PC-3 (cell line): ENCODE data around the gene CHST8. TPM values are rescaled to one million over a fixed set of nuclear protein-coding genes. Genes with fewer than 3 reads are reported as not detected.

Experiments used
- ATAC-seq: fragments of 200-7000 bp; cut with Tn5 transposase; 2 replicates; pipeline ENCODE4 v1.9.1; 2020; ENCODE audit warnings: mild to moderate bottlenecking, moderate library complexity
- BruUV-seq: library from RNA; stranded (reverse); fragments of 400-500 nt; replicated peaks from 2 replicates; lab custom pipeline; 2021; lab: Mats Ljungman, UMichigan
- CTCF ChIA-PET: fragments of 300-600 bp; sonication (Branson Sonifier 250); formaldehyde crosslinking; loops from one replicate; lab custom pipeline; 2022; ENCODE audit warnings: antibody characterized with exemption; lab: Charles Lee
- POLR2A ChIA-PET: fragments of 300-600 bp; sonication (Branson Sonifier 250); formaldehyde crosslinking; loops from one replicate; lab custom pipeline; 2022; ENCODE audit warnings: antibody characterized with exemption; ENCODE audit not compliant: unreplicated experiment; lab: Charles Lee
- DNase-seq: peaks from one replicate; pipeline ENCODE4 v3.0.0-alpha.2; 2015
- H2AFZ ChIP-seq: fragments of 300-600 bp; sonication (generic); 2 replicates; pipeline ENCODE4 v1.6.0; 2016; ENCODE audit warnings: antibody characterized with exemption, low read length
- H3F3A ChIP-seq: fragments of 300-600 bp; sonication (generic); one replicate; pipeline ENCODE4 v1.6.0; 2017; ENCODE audit warnings: antibody characterized with exemption, low read length, control low read depth, mild to moderate bottlenecking; ENCODE audit not compliant: unreplicated experiment
- H3K27ac ChIP-seq: fragments of 300-600 bp; sonication (generic); 2 replicates; pipeline ENCODE4 v1.5.1; 2016; ENCODE audit warnings: mild to moderate bottlenecking, low read length
- H3K27me3 ChIP-seq: fragments of 300-600 bp; sonication (generic); 2 replicates; pipeline ENCODE4 v1.6.1; 2016; ENCODE audit warnings: low read length, mixed read lengths
- H3K36me3 ChIP-seq: fragments of 300-600 bp; sonication (generic); 2 replicates; pipeline ENCODE4 v1.6.1; 2016; ENCODE audit warnings: low read depth, mixed run types, low read length, mixed read lengths
- H3K4me1 ChIP-seq: fragments of 300-600 bp; sonication (generic); 2 replicates; pipeline ENCODE4 v1.5.1; 2016; ENCODE audit warnings: low read length; ENCODE audit not compliant: insufficient read depth
- H3K4me2 ChIP-seq: fragments of 300-600 bp; sonication (generic); 2 replicates; pipeline ENCODE4 v1.6.0; 2016; ENCODE audit warnings: low read length
- H3K4me3 ChIP-seq: fragments of 300-600 bp; sonication (generic); 2 replicates; pipeline ENCODE4 v1.5.1; 2016; ENCODE audit warnings: mild to moderate bottlenecking, low read length, mixed read lengths
- H3K79me2 ChIP-seq: fragments of 300-600 bp; sonication (generic); 2 replicates; pipeline ENCODE4 v1.6.1; 2017; ENCODE audit warnings: low read length, mixed read lengths
- H3K9ac ChIP-seq: fragments of 300-600 bp; sonication (generic); 2 replicates; pipeline ENCODE4 v1.6.0; 2016; ENCODE audit warnings: mild to moderate bottlenecking, low read length
- H3K9me2 ChIP-seq: fragments of 300-600 bp; sonication (generic); replicated peaks from 2 replicates; pipeline ENCODE4 v1.6.1; 2016; ENCODE audit warnings: mixed run types, low read length, mixed read lengths
- H3K9me3 ChIP-seq: fragments of 300-600 bp; sonication (generic); 2 replicates; pipeline ENCODE4 v1.6.1; 2016; ENCODE audit warnings: low read length, mixed read lengths
- H4K20me1 ChIP-seq: fragments of 300-600 bp; sonication (generic); 2 replicates; pipeline ENCODE4 v1.6.1; 2016; ENCODE audit warnings: low read length, mixed read lengths
- EZH2 ChIP-seq: fragments of 300-600 bp; sonication (generic); IDR thresholded peaks from one replicate; pipeline ENCODE4 v1.6.1; 2017; ENCODE audit warnings: antibody characterized with exemption, mild to moderate bottlenecking, low read length; ENCODE audit not compliant: unreplicated experiment
- EZH2phosphoT487 ChIP-seq: fragments of 300-600 bp; sonication (generic); IDR thresholded peaks from 2 replicates; pipeline ENCODE4 v1.6.1; 2018; ENCODE audit warnings: mild to moderate bottlenecking, antibody characterized with exemption, low read length, borderline replicate concordance
- intact Hi-C: fragments of 100-400 bp; cut with micrococcal nuclease; formaldehyde crosslinking; loops from 2 replicates; pipeline ENCODE4 v1.9.0; 2023
- total RNA-seq: library from RNA; depleted of rRNA; stranded (reverse); fragments of >200 nt; gene quantifications from 2 replicates; pipeline ENCODE4 v1.2.3, GENCODE V29; 2014
- TF ChIP-seq, protein P1 (sequence below): fragments of 300-600 bp; sonication (generic); conservative IDR thresholded peaks from 2 replicates; pipeline ENCODE4 v1.5.1; 2017; ENCODE audit warnings: antibody characterized with exemption, low read depth, mild to moderate bottlenecking, low read length

Gene CHST8
- total RNA-seq, 1 experiment from 2014 or later, result 0.36 TPM

DNA sequence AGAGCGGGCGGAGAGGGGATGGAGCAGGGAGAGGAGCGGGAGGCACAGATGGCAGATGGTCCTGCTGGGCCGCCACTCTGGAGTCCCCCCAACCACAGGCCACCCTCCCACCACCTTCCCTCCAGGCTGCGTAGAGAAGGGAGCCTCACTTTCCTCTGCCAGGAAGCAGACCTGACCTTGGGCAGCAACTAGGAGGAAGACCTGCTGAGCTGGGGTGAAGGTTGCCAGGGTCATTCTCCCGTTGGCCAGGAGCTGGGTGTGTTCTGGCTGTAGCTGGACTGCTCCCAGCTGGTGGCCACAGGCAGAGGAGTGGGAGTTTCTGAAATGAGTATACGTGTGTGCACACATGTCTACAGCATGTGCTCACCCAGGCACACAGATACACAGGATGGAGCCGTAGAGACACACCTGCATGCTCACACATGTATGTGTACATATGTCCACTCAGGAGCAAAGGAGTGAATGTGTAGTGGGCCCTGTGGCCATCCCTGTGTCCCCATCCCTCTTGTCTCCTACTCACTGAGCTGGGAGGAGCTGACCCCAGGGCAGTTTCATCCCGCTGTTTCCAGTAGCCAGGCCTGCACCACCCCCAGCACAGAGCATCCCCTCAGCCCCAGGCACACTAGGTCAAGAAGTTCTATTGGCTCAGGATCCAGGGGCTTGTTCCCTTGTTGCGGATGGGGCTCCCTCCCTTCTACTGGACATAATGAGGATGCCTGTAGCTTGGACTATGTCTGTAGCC lies 53.0 kb downstream of the CHST8 start:
- DNase-seq (no peak), ATAC-seq (no peak)
- Histone ChIP-seq H3K79me2 (no peaks in the 10 kb centered on the region), H3K4me2 (no peak overlapping the region), H3K9ac (no peak overlapping the region), H3K27me3 (peaks cover 21% of the 10 kb centered on the region), H3K27ac (no peak overlapping the region), H3K9me2 (no peaks in the 10 kb centered on the region), H3F3A (no peaks in the 10 kb centered on the region), H3K4me3 (no peak overlapping the region), H2AFZ (no peak overlapping the region), H3K36me3 (no peaks in the 10 kb centered on the region), H3K4me1 (no peaks in the 10 kb centered on the region), H3K9me3 (no peaks in the 10 kb centered on the region), H4K20me1 (no peaks in the 10 kb centered on the region)
- ChIA-PET POLR2A (no interaction called here), CTCF (no interaction called here)
- intact Hi-C loops, result no loop called here
- TF ChIP-seq, protein P1, sequence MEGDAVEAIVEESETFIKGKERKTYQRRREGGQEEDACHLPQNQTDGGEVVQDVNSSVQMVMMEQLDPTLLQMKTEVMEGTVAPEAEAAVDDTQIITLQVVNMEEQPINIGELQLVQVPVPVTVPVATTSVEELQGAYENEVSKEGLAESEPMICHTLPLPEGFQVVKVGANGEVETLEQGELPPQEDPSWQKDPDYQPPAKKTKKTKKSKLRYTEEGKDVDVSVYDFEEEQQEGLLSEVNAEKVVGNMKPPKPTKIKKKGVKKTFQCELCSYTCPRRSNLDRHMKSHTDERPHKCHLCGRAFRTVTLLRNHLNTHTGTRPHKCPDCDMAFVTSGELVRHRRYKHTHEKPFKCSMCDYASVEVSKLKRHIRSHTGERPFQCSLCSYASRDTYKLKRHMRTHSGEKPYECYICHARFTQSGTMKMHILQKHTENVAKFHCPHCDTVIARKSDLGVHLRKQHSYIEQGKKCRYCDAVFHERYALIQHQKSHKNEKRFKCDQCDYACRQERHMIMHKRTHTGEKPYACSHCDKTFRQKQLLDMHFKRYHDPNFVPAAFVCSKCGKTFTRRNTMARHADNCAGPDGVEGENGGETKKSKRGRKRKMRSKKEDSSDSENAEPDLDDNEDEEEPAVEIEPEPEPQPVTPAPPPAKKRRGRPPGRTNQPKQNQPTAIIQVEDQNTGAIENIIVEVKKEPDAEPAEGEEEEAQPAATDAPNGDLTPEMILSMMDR, result no peak
- no peak for TF ChIP-seq EZH2
- TF ChIP-seq EZH2phosphoT487, result no peak
- BruUV-seq, result no TSS peak

DNA sequence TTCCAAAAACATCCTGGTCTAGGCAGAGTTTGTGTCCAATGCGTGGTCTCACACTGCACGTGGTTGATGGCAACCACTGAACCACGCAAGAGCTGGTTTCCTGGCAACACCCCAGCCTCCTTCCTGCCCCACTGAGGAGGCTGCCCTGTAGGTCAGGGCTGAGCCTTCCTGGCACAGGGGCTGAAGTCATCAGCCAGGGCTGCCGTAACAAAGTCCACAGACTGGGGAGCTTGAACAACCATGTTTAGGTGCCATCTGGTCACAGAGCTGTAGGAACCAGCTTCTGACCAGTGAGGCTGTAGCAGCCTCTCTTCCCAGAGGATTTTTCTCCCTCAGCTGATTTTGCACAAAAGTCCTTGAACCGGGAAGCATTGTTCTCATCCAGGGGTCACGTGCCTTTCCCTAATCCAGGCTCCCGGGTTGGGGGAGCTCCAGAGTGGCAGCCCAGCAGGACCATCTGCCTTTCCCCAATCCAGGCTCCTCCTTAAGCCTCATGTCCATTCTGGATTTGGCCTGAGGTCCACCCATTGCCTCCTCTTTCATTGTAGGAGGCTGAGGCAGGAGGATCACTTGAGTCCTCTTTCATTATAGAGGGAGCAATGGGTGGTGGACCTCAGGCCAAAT lies 53.9 kb downstream of the CHST8 start:
- H3K4me2 ChIP-seq, result no peak overlapping the region
- CTCF ChIA-PET, result no interaction called here
- H3K27ac ChIP-seq, result no peak overlapping the region
- no peaks in the 10 kb centered on the region for H3K9me3 ChIP-seq
- no peaks in the 10 kb centered on the region for H3K9me2 ChIP-seq
- H4K20me1 ChIP-seq, result no peaks in the 10 kb centered on the region
- POLR2A ChIA-PET, result no interaction called here
- intact Hi-C loops, result no loop called here
- H3K27me3 ChIP-seq, result peaks cover 21% of the 10 kb centered on the region
- H3K9ac ChIP-seq, result no peak overlapping the region
- no peaks in the 10 kb centered on the region for H3K36me3 ChIP-seq
- H3K79me2 ChIP-seq, result no peaks in the 10 kb centered on the region
- no peak overlapping the region for H2AFZ ChIP-seq
- no peaks in the 10 kb centered on the region for H3F3A ChIP-seq
- H3K4me3 ChIP-seq, result no peak overlapping the region
- TF ChIP-seq EZH2phosphoT487 (no peak), EZH2 (no peak)
- TF ChIP-seq, protein P1, result no peak
- H3K4me1 ChIP-seq, result no peaks in the 10 kb centered on the region
- no peak for ATAC-seq
- no peak for DNase-seq
- no TSS peak for BruUV-seq

DNA sequence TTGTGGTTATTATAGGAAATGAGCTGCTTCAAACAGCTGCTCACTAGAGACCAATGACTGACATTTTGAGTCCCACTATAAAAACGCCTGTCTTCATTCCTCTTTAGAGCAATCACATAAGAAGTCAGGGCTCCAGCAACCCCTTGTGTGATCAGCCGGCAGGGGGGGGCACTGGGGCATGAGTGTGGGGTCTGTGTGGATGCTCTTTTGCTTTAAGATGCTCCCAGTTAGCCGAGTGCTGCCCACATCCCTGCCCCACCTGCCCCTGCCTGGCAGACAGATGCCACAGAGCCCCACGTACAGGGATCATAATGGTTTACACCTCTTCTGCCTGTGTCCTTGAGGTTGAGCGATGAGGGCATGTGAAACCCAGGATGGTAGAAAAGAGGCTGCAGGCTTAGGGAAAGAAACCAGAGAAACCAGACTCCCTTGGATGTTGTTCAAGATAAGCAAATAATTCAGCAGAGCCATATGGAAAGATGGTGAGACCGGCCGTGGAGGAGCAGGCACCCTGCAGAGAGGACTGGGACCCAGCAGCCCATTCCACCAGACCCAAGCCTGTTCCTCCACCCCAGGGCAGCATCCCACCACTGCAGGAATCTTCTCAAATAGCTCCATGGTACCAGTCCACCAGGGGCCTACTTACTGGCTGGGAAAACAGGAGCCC lies 55.4 kb downstream of the CHST8 start:
- TF ChIP-seq EZH2phosphoT487 (no peak), EZH2 (no peak)
- TF ChIP-seq, protein P1, result no peak
- CTCF ChIA-PET, result no interaction called here
- Histone ChIP-seq H3K27me3 (peaks cover 9% of the 10 kb centered on the region), H2AFZ (no peak overlapping the region), H4K20me1 (no peaks in the 10 kb centered on the region), H3K9me2 (no peaks in the 10 kb centered on the region), H3K9me3 (no peaks in the 10 kb centered on the region), H3K36me3 (no peaks in the 10 kb centered on the region), H3F3A (no peaks in the 10 kb centered on the region), H3K4me1 (no peaks in the 10 kb centered on the region), H3K4me2 (no peak overlapping the region), H3K4me3 (no peak overlapping the region), H3K79me2 (no peaks in the 10 kb centered on the region), H3K9ac (no peak overlapping the region), H3K27ac (no peak overlapping the region)
- ATAC-seq, result no peak
- DNase-seq, result no peak
- intact Hi-C loops, result no loop called here
- POLR2A ChIA-PET, result no interaction called here
- BruUV-seq, result no TSS peak
